Lower leg skin (tissue), 3 donors: ENCODE results near the gene KDM5C.

ENCODE experiments used
- POLR2A ChIP-seq, 2 donors: fragments of 450-650 bp; IDR thresholded peaks; one replicate each; pipeline ENCODE4 v1.6.1; 2016 to 2017; ENCODE audit warnings: antibody characterized with exemption in 2 of 2, mild to moderate bottlenecking in 1 of 2, moderate library complexity in 1 of 2
- TF ChIP-seq, protein P1 (sequence below), 3 donors: fragments of 450-650 bp; IDR thresholded peaks; one replicate each; pipeline ENCODE4 v1.5.1; 2016; ENCODE audit warnings: antibody characterized with exemption in 3 of 3, mild to moderate bottlenecking in 3 of 3, moderate library complexity in 2 of 3

DNA sequence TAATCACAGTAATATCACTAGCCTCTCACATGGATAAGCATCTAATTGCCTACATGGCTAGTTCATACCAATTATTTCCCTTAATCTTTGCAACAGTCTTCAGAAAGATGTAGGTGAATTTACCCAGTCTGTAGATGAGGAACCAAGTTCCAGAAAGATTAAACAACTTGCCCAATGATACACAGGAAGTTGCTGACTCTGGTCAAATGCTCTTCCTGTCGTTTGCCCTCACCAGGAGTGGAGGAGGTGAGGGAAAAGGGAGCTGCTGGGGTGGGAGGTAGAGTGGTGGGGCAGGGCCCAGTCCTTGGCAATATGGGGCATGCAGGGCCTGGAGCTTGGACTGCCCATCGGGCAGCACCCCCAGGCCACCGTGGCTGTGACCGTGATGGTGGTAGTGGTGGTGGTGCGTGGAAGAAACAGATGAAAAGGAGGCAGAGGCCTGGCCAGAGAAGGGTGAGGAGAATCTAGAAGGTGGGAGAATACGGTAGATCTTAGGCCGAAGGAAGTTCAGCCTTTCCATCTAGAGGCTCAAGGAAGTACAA, 2.3 kb upstream of the KDM5C start:
- TF ChIP-seq POLR2A (IDR thresholded peaks at IDR 0.05): no peak
- TF ChIP-seq, protein P1, sequence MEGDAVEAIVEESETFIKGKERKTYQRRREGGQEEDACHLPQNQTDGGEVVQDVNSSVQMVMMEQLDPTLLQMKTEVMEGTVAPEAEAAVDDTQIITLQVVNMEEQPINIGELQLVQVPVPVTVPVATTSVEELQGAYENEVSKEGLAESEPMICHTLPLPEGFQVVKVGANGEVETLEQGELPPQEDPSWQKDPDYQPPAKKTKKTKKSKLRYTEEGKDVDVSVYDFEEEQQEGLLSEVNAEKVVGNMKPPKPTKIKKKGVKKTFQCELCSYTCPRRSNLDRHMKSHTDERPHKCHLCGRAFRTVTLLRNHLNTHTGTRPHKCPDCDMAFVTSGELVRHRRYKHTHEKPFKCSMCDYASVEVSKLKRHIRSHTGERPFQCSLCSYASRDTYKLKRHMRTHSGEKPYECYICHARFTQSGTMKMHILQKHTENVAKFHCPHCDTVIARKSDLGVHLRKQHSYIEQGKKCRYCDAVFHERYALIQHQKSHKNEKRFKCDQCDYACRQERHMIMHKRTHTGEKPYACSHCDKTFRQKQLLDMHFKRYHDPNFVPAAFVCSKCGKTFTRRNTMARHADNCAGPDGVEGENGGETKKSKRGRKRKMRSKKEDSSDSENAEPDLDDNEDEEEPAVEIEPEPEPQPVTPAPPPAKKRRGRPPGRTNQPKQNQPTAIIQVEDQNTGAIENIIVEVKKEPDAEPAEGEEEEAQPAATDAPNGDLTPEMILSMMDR (IDR thresholded peaks at IDR 0.05): no peak
